Spleen (tissue), 11 donors: ENCODE measurements around the gene DTWD1. TPM values are rescaled to one million over a fixed set of nuclear protein-coding genes. Genes with fewer than 3 reads are reported as not detected.
"Not testable (repeated sequence)": the region's sequence is repeated elsewhere in the genome, so short reads cannot be mapped to it uniquely, and the experiment has no call there.

Experiments used
- DNase-seq: peaks from one replicate; pipeline ENCODE4 v3.0.0-alpha.2; 2020
- H3K27ac ChIP-seq, 8 donors: fragments of 200-600 bp; sonication (generic) in 7 of 8; 1 replicate in 4 of 8; 2 replicates in 4 of 8; pipeline versions ENCODE4 v1.5.0 to v1.8.0; 2016 to 2021; ENCODE audit warnings: inconsistent platforms in 4 of 8, mild to moderate bottlenecking in 4 of 8, moderate library complexity in 1 of 8
- H3K27me3 ChIP-seq, 7 donors: fragments of 200-600 bp; sonication (generic) in 6 of 7; replicated peaks in 1 of 7; 1 replicate in 4 of 7; 2 replicates in 3 of 7; pipeline versions ENCODE4 v1.5.0 to v1.8.0; 2016 to 2021; ENCODE audit warnings: inconsistent platforms in 3 of 7, mild to moderate bottlenecking in 1 of 7
- H3K36me3 ChIP-seq, 6 donors: fragments of 200-600 bp; sonication (generic) in 5 of 6; 1 replicate in 4 of 6; 2 replicates in 2 of 6; pipeline versions ENCODE4 v1.5.0 to v1.8.0; 2016 to 2021; ENCODE audit warnings: inconsistent platforms in 2 of 6
- H3K4me1 ChIP-seq, 6 donors: fragments of 200-600 bp; sonication (generic) in 5 of 6; 1 replicate in 3 of 6; 2 replicates in 3 of 6; pipeline versions ENCODE4 v1.5.0 to v1.8.0; 2016 to 2021; ENCODE audit warnings: inconsistent platforms in 3 of 6
- H3K4me3 ChIP-seq, 8 donors: fragments of 200-600 bp; sonication (generic) in 7 of 8; 1 replicate in 4 of 8; 2 replicates in 4 of 8; pipeline versions ENCODE4 v1.5.0 to v1.8.0; 2016 to 2021; ENCODE audit warnings: inconsistent platforms in 4 of 8, mild to moderate bottlenecking in 4 of 8, moderate library complexity in 2 of 8
- H3K9me3 ChIP-seq, 8 donors: fragments of 200-600 bp; sonication (generic) in 7 of 8; 1 replicate in 4 of 8; 2 replicates in 4 of 8; pipeline versions ENCODE4 v1.5.0 to v1.8.0; 2016 to 2021; ENCODE audit warnings: inconsistent platforms in 4 of 8
- POLR2A ChIP-seq, 3 donors: fragments of 450-650 bp; IDR thresholded peaks; one replicate each; pipeline ENCODE4 v1.5.1; 2017; ENCODE audit warnings: antibody characterized with exemption in 3 of 3, mild to moderate bottlenecking in 1 of 3
- POLR2AphosphoS5 ChIP-seq, 3 donors: sonication (generic); formaldehyde crosslinking; IDR thresholded peaks; one replicate each; pipeline ENCODE4 v1.5.1; 2017; ENCODE audit warnings: antibody characterized with exemption in 3 of 3
- WGBS, 5 donors: extraction: QIAGEN DNeasy Blood & Tissue Kit in 3 of 5; methylation state at CpG; one replicate each; pipeline versions ENCODE4 v1.1.5 to v1.1.7; 2013 to 2018; 5-methylcytosine and 5-hydroxymethylcytosine counted together
- intact Hi-C: fragments of 100-400 bp; cut with DNase I; formaldehyde crosslinking; loops from one replicate; pipeline ENCODE4 v1.15.0; 2023; ENCODE audit warnings: low total_unique reads
- polyA plus RNA-seq, 3 donors: library from polyadenylated mRNA; stranded (reverse); fragments of 200-250 nt; gene quantifications; one replicate each; pipeline ENCODE4 v1.2.1, GENCODE V29; 2013
- total RNA-seq, 7 donors: library from RNA; depleted of rRNA in 3 of 7; stranded (reverse); fragments of >200 nt in 3 of 7; fragmentation: NEBNext Ultra II Directional in 4 of 7; extraction: Animal tissue kit (Norgen Biotek cat#: 25700) in 4 of 7; gene quantifications; one replicate each; pipeline versions ENCODE4 v1.1.0 to v1.2.1, GENCODE V29; 2016 to 2021
- TF ChIP-seq, protein P1 (sequence below), 11 experiments: fragments of 200-600 bp in 7 of 11; fragments of 450-650 bp in 4 of 11; sonication (generic) in 4 of 11; IDR thresholded peaks in 8 of 11; conservative IDR thresholded peaks in 3 of 11; 1 replicate in 7 of 11; 2 replicates in 4 of 11; pipeline versions ENCODE4 v1.4.0 to v1.8.0; 2016 to 2021; ENCODE audit warnings: antibody characterized with exemption in 11 of 11, inconsistent platforms in 4 of 11, mild to moderate bottlenecking in 1 of 11
- donor health status: healthy with polysubstance abuse.
- donor health status: DM: no; HTN: no; CAD: no; lungs with moderate emphysema.
- donor health status: DM: no; HTN: no; CAD: no.
- donor health status: Bipolar disorder and iron deficiency.
- donor health status: healthy.
- donor health status: DM: no; HTN: no; CAD: no.
- donor health status: DM: yes; HTN: yes; CAD: no.

DTWD1 gene
- total and polyA plus RNA-seq, 10 donors: 8.2 to 25.5 (median 17.0) TPM

DNA sequence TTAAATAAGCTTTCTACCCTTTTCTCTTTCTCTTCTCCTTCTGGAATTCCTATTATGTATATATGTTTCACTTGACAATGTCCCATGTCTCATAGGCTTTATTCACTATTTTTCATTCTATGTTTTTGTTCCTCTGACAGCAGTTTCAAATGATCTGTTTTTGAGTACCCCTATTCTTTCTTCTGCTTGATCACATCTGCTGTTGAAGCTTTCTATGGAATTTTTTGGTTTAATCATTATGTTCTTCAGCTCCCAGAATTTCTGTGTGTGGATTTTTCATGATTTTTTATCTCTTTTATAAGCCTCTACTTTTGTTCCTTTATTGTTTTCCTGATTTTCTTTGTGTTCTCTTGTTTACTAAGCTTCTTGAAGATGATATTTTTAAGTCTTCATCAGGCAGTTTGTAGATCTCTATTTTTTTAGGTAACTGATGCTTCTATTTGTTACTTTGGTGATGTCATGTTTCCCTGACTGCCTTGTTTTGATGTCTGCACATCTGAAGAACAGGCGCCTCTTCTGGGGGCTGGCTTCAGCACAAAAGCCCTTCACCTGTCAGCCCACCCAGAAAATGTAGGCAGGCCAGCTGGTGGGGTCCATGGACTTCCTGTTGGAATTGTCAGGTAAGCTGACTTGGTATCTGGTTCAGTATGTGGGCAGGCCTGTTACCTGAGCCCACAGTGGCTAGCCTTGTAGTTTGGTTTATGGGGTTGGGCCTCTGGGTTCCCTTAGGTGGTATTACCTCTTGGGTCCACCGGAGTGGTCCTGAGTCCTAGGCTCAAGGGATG lies 16.0 kb upstream of the DTWD1 start:
- Histone ChIP-seq H3K9me3 (peaks cover 3 to 58% (median 53%) of the 10 kb centered on the region in 8 donors), H3K36me3 (peaks cover 0 to 39% (median 5%) of the 10 kb centered on the region in 6 donors), H3K4me1 (no peaks in the 10 kb centered on the region), H3K27me3 (no peaks in the 10 kb centered on the region), H3K4me3 (no peak overlapping the region), H3K27ac (no peak overlapping the region)
- intact Hi-C loops: no loop called here
- no peak for DNase-seq
- TF ChIP-seq POLR2A (IDR thresholded peaks at IDR 0.05) (no peak), POLR2AphosphoS5 (IDR thresholded peaks at IDR 0.05) (no peak)
- TF ChIP-seq, protein P1, sequence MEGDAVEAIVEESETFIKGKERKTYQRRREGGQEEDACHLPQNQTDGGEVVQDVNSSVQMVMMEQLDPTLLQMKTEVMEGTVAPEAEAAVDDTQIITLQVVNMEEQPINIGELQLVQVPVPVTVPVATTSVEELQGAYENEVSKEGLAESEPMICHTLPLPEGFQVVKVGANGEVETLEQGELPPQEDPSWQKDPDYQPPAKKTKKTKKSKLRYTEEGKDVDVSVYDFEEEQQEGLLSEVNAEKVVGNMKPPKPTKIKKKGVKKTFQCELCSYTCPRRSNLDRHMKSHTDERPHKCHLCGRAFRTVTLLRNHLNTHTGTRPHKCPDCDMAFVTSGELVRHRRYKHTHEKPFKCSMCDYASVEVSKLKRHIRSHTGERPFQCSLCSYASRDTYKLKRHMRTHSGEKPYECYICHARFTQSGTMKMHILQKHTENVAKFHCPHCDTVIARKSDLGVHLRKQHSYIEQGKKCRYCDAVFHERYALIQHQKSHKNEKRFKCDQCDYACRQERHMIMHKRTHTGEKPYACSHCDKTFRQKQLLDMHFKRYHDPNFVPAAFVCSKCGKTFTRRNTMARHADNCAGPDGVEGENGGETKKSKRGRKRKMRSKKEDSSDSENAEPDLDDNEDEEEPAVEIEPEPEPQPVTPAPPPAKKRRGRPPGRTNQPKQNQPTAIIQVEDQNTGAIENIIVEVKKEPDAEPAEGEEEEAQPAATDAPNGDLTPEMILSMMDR (IDR thresholded peaks at IDR 0.05 in 8 of 11, conservative IDR thresholded peaks at IDR 0.05 in 3 of 11): no peak
- WGBS, 5 donors: 94 to 100% (median 98%) methylated on average over 1 to 2 of the region's 2 CpGs

DNA sequence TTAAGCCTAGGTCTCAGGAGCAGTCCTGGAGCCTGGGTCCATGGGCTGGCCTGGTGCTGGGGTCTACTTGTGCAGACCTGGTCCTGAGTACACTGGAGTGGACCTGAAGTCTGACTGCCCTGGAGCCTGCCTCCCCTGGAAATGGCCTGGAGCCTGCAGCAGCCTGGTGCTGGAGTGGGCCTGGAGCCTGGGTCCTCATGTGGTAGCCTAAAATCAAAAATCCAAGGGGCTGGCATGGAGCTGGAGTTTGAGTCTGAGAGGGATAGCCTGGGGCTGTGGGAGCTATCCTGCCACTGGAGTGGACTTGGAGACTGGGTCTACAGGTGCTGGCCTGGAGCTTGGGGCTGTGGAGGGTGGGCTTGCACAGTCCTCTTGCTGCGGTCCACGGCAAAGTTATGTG lies 15.3 kb upstream of the DTWD1 start:
- no peak overlapping the region for H3K27ac ChIP-seq
- H3K27me3 ChIP-seq: no peaks in the 10 kb centered on the region
- 97 to 100% (median 100%) methylated on average over 2 of the region's 2 CpGs for WGBS, 5 donors
- peaks cover 0 to 35% (median 5%) of the 10 kb centered on the region in 6 donors for H3K36me3 ChIP-seq
- no peak overlapping the region for H3K4me3 ChIP-seq
- no peak for DNase-seq
- no peak for TF ChIP-seq POLR2A (IDR thresholded peaks at IDR 0.05)
- H3K9me3 ChIP-seq: peaks cover under 1 to 51% (median 45%) of the 10 kb centered on the region in 8 donors
- no peaks in the 10 kb centered on the region for H3K4me1 ChIP-seq
- intact Hi-C loops: no loop called here

DNA sequence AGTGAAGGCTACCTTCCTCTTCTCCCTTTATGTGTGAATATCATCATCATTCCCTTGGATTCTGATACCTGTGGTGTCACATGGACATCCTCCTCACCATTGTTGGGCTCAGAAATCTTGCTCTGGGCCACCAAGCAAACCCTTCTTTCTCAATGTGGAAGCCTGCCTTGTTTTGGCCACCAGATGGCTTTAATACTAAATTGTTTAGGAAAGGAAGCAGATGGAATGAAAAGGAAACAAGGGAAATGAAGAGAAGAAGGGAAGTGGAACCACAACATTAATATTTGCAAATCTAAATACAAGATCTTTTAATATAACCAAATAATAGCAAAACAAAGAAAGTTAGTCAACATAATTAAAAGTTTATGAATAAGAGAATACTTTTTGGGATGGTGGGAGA lies 14.3 kb upstream of the DTWD1 start:
- no peaks in the 10 kb centered on the region for H3K27me3 ChIP-seq
- intact Hi-C loops: no loop called here
- no peak overlapping the region for H3K4me3 ChIP-seq
- H3K9me3 ChIP-seq: peaks cover 0 to 41% (median 35%) of the 10 kb centered on the region in 8 donors
- H3K4me1 ChIP-seq: no peaks in the 10 kb centered on the region
- peaks cover 0 to 30% (median 5%) of the 10 kb centered on the region in 6 donors for H3K36me3 ChIP-seq
- H3K27ac ChIP-seq: no peak overlapping the region
- DNase-seq: no peak
- TF ChIP-seq POLR2A (IDR thresholded peaks at IDR 0.05) (no peak), POLR2AphosphoS5 (IDR thresholded peaks at IDR 0.05) (no peak)
- TF ChIP-seq, protein P1 (IDR thresholded peaks at IDR 0.05 in 8 of 11, conservative IDR thresholded peaks at IDR 0.05 in 3 of 11): no peak

DNA sequence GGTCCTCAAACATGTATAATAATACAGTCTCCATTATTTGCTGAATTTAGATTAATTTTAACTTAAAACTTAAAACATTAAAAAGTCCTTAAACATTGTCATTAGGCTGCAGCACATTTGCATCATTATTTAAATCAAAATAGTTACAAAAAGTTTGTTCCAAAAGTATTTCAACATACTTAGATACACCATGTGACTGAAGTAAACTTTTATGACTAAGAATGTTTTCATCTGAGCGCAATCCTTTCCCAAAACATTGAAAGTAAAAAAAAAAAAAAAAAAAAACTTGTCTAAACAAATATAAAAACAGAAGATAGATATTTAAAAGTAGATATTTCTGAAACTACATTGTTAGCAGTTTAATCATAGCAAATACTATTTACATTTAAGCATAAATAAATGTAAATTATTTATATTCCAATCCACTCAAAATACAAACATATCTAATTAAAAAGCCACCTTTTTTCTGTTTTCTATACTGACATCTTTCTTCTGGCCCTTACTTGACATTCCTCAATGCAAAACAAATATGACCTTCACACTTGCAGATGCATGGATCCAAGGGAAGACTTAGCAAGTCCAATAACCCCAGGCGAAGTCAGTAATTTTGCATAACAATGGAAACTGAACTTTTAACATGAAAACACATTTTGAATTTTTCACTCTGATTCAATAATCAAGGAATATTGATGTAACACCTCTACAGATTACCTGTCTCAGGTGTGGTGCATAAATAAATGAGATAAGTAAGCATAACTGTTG lies 10.5 kb upstream of the DTWD1 start:
- no peak overlapping the region for H3K27ac ChIP-seq
- no peak overlapping the region for H3K4me3 ChIP-seq
- H3K27me3 ChIP-seq: no peaks in the 10 kb centered on the region
- no peak for TF ChIP-seq POLR2A (IDR thresholded peaks at IDR 0.05)
- TF ChIP-seq, protein P1 (IDR thresholded peaks at IDR 0.05 in 8 of 11, conservative IDR thresholded peaks at IDR 0.05 in 3 of 11): no peak
- no peak for TF ChIP-seq POLR2AphosphoS5 (IDR thresholded peaks at IDR 0.05)
- WGBS, 5 donors: 91 to 97% (median 96%) methylated on average over 2 of the region's 2 CpGs
- H3K9me3 ChIP-seq: peaks cover 5 to 33% (median 21%) of the 10 kb centered on the region in 8 donors
- peaks cover 0 to 57% (median 7%) of the 10 kb centered on the region in 6 donors for H3K36me3 ChIP-seq
- H3K4me1 ChIP-seq: no peaks in the 10 kb centered on the region
- intact Hi-C loops: no loop called here
- no peak for DNase-seq

DNA sequence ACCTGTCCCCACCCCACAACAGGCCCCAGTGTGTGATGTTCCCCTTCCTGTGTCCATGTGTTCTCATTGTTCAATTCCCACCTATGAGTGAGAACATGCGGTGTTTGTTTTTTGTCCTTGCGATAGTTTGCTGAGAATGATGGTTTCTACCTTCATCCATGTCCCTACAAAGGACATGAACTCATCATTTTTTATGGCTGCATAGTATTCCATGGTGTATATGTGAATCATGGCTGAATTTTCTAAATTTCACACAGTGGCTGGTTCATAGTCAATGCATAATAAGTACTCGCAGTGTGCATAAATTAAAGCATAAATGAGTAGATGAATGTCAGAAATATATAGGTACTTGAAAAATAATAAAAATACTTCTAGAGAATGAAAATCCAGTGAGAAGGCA lies 8.6 kb upstream of the DTWD1 start:
- 97 to 99% (median 98%) methylated on average over 3 of the region's 3 CpGs for WGBS, 5 donors
- intact Hi-C loops, H3K27me3 ChIP-seq, H3K4me1 ChIP-seq, DNase-seq, H3K4me3 ChIP-seq, H3K27ac ChIP-seq: not testable (repeated sequence)
- Histone ChIP-seq H3K36me3 (peaks cover 0 to 49% (median 5%) of the 10 kb centered on the region in 6 donors), H3K9me3 (peaks cover 5 to 44% (median 36%) of the 10 kb centered on the region in 8 donors)
